Measurements from ENCODE around the gene SRMS. TPM values are rescaled to one million over a fixed set of nuclear protein-coding genes. Genes with fewer than 3 reads are reported as not detected.
A peak's percentile ranks its signal among the peaks of the same experiment; 100 is the strongest.
"Not testable (repeated sequence)": the region's sequence is repeated elsewhere in the genome, so short reads cannot be mapped to it uniquely, and the experiment has no call there.

The SRMS gene
- total RNA-seq, 2 donors from 2014 or later, result not detected

GRCh38 chr20:63582382-63583063, 35.0 kb upstream of the SRMS start:
- intact Hi-C loops (cut with DNase I), result no loop called here
- DNase-seq (peak; percentile 15), ATAC-seq (no peak)

- DNase-seq, result peak; percentile 39
- ATAC-seq, result peak; percentile 14 to 57
- intact Hi-C loops (cut with DNase I), result no loop called here
Measured at GRCh38 chr20:63580796-63581461, 33.4 kb upstream of the SRMS start.

GRCh38 chr20:63579017-63579694, 31.6 kb upstream of the SRMS start:
- intact Hi-C loops (cut with DNase I), result no loop called here
- ATAC-seq (no peak), DNase-seq (no peak)

GRCh38 chr20:63578224-63579016, 30.9 kb upstream of the SRMS start:
- intact Hi-C loops (cut with DNase I), result no loop called here
- DNase-seq, result no peak
- no peak for ATAC-seq

- peak; percentile 8 to 43 for ATAC-seq
- intact Hi-C loops (cut with DNase I), result no loop called here
- DNase-seq, result peak; percentile 72
Measured at GRCh38 chr20:63577317-63577894, 29.9 kb upstream of the SRMS start.

GRCh38 chr20:63576311-63576710, 28.8 kb upstream of the SRMS start:
- ATAC-seq (no peak), DNase-seq (no peak)
- intact Hi-C loops (cut with DNase I), result no loop called here

- intact Hi-C loops (cut with DNase I), result no loop called here
- DNase-seq, result peak; percentile 44
- ATAC-seq, result no peak
Measured at GRCh38 chr20:63574829-63575743, 27.5 kb upstream of the SRMS start.

- peak; percentile 89 to 91 for ATAC-seq
- peak; percentile 86 for DNase-seq
- intact Hi-C loops (cut with DNase I), result no loop called here
Measured at GRCh38 chr20:63574156-63574828, 26.7 kb upstream of the SRMS start, which contains the start of gene HELZ2. HELZ2 (minus strand) TSS chr20:63574239; CDS start chr20:63572385, 1,854 bp downstream.

GRCh38 chr20:63573647-63574131, 26.1 kb upstream of the SRMS start:
- DNase-seq, result no peak
- intact Hi-C loops (cut with DNase I), result no loop called here
- ATAC-seq, result peak; percentile 36 to 45

- ATAC-seq (peak in 1 of 2 donors; percentile 3), DNase-seq (no peak)
- intact Hi-C loops (cut with DNase I), result no loop called here
Measured at GRCh38 chr20:63572788-63573646, 25.5 kb upstream of the SRMS start.

GRCh38 chr20:63572071-63572787, 24.7 kb upstream of the SRMS start:
- no peak for DNase-seq
- intact Hi-C loops (cut with DNase I), result no loop called here
- no peak for ATAC-seq

- DNase-seq; ATAC-seq; intact Hi-C loops (cut with DNase I): not testable (repeated sequence)
Measured at GRCh38 chr20:63571087-63571478, 23.5 kb upstream of the SRMS start.

- no peak for ATAC-seq
- intact Hi-C loops (cut with DNase I), result no loop called here
- DNase-seq, result no peak
Measured at GRCh38 chr20:63570281-63571086, 22.9 kb upstream of the SRMS start.

- intact Hi-C loops (cut with DNase I), result no loop called here
- no peak for DNase-seq
Measured at GRCh38 chr20:63568986-63569949, 21.7 kb upstream of the SRMS start.

More at GRCh38 chr20:63568986-63569949, 21.7 kb upstream of the SRMS start:
- no peak for ATAC-seq
